T-helper 2 cell (primary cell): ENCODE data around the gene FUT8.
A peak's percentile ranks its signal among the peaks of the same experiment; 100 is the strongest.

Experiments
- DNase-seq, 5 experiments: peaks; one replicate each; pipeline versions ENCODE4 v3.0.0 to v3.0.0-alpha.2; 2012 to 2022

FUT8 gene

DNA sequence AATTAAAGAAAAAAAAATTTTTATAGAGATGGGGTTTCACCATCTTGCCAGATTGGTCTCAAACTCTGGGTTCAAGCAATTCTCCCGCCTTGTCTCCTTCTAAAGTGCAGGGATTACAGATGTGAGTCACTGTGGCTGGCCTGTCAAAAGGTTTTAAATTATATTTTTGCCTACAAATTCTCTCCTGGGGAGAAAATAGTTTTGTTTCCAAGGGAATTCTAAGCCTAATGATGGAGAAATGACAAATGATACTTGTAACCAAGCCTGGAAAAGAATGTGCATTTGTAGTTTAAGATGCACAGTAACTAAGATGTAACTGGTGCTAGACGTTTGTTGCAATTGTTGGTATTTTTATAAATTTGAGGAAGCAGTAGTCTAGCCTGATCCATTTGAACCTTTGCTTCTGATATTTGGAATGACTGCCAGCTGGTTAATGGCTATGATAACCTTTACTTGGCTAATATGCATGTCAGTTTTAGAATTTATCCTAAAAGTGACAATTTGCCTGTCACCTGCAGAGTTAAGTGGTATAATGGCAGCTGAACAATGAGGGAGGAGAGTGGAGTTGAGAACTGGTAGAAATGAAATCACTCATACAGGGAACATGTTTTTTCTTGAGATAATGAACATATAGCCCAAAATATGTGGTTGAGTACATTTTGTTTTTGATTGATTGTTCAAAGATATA lies 148.0 kb downstream of the FUT8 start:
- DNase-seq, result no peak

DNA sequence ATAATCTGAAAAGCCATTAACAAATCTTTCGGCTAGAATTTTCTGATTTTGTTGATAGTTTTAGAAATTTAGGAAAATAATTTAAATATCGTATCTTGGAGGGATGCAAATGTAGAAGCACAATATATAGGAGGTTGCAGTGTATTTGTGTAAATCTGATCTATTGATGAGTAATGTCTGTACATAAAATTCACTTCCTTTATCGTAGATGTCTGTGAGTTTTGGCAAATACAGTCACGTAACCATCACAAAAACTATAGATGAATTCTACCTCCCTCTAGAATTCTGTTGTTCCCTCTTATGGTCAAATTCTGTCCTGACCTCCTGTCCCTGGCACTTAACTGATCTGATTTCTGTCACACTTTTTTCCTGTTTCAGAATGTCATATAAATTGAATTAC lies 151.8 kb downstream of the FUT8 start:
- DNase-seq, result no peak

DNA sequence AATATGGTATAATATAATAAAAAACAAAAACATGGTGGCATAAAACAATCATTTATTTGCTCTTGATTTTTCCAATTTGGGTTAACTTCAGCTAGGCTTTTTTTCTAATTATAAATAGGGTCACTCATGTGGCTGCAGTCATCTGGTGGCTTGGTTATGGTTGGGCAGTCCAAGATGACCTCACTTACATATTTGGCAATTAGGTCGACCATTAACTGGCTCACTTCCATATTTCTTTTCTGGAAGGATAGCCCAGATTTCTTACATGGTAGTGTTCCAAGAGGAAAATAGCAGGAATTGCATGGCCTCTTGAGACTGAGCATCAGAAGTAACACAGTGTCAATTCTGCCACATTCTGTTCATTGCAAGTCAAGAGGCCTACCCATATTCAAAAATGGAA lies 153.4 kb downstream of the FUT8 start:
- no peak for DNase-seq

DNA sequence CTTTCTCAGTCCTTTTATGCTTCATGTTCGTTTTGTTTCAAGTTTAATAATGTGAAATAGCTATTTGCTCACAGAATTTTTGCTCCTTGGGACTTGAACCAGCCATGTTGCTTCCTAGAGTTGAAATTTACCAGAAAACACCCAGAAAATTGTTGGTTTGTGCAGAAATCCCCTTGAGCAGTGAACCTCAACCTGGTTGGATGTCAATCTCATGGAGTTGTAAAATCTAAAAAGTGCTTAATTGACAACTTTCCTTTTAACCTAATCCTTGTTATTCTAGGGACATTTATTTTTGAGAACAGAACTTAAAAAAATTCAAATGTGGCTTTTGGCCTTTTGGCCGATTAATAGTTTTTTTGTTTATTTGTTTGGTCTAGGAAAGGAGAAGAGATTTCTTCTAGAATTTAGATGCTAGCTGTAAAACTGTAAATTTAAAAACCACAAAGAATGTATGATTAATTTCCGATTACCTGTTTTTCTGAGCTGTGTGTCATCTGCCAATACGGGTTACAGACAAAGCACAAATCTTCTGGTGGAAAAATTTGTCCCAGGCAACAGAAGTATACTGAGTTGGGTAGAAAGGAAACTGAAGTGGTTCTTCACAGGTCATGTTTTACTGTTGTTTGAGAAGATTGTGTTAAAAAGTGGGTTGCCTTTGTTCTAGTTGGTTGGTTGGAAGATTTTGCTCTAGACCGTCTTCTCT lies 154.4 kb downstream of the FUT8 start:
- peak in 1 of 5 experiments; percentile 34 for DNase-seq

DNA sequence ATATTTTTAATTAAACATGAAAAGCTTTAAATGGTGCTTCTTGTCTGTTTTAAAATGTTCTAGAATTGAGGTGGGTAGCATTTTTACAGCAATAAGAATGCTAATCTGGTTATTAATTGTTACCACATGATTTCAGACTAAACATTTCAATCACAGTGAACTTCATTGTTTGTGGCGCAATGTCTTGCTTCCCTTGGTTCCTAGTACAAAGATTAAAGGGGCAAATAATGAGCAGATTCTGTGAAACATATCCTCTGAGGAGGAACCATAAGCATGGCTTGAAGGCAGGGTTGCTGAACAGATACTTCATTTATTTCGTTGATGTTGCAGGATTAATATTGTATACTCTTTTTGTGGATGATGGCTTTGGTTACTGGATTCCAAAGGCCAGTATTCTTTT lies 162.1 kb downstream of the FUT8 start:
- DNase-seq, result no peak

DNA sequence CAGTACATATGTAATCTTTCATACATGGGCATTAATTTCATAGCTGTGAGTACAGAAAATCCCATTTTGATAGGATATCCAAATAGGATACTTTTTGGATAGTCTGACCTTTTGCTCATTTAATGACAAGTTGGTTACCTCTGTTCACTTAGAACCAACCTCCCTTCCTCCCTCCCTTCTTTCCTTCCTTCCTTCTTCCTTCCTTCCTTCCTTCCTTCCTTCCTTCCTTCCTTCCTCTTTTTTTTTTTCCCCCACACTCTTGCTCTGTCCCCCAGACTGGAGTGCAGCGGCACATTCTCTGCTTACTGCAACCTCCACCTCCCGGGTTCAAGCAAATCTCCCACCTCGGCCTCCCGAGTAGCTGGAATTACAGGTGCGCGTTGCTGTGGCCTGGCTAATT lies 162.9 kb downstream of the FUT8 start:
- DNase-seq, result no peak

DNA sequence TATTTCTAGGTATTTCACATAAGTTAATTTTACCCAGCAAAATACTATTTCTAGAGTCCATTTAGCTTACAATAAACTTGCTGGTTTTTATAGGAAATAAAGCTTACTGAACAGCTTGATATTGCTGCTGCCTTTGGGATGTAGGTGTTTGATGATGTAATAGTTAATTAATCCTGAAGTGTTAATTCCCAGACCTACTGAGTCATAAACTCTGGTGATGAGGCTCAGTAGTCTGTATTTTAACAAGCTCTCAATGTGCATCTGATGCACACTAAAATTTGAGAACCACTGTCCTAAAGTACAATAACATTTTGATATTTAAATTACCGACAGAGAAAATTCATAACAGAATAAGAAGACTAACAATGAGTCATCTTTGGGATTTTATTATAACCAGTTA lies 168.4 kb downstream of the FUT8 start:
- no peak for DNase-seq

DNA sequence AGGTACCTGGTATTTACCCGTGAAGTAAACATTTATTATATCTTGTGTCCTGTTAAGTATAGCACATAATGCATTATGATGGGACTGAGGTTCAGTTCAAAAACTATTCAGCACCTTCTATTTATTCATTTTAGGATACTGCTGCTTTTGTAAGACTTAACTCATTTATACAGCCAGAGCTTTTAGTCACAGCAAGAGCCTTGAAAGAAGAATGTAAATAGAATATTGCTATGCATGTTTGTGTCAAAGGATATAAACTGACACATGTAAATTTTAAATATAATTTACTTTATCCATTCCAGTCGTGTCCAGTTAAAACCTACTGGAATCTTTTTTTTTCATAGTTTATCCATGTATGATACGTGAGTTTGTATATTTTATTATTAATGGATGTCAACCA lies 168.8 kb downstream of the FUT8 start:
- no peak for DNase-seq

DNA sequence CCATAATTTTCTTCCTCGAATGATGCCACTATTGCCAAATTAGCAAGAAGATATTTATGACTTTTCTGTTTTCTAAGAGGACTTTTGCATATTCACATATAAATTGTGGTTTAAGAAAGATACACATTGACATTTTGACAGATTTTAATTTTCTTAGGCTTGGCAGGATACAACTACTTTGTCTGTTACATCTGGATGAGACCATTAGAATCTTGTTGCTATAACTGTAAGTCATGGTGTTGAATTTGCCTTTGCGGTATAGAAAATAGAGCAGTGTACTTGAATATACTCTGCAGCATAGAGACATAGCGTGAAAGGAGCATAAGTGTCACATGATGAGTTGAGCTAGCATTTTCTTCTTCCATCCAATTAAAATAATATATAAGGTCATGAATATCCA lies 169.3 kb downstream of the FUT8 start:
- no peak for DNase-seq

DNA sequence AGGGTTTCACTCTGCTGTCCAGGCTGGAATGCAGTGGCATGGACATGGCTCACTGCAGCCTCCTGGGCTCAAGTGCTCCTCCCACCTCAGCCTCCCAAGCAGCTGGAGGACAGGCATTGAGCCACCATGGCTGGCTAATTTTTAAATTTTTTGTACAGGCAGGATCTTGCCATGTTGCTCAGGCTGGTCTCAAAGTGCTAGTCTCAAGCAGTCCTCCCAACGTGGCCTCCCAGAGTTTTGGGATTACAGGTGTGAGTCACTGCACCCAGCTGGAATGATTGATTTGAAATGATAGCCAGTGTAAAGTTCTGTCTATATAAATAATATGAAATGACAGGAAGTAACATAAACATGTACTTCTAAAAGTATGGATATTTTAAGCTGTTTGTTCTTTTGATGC lies 172.7 kb downstream of the FUT8 start:
- no peak for DNase-seq

DNA sequence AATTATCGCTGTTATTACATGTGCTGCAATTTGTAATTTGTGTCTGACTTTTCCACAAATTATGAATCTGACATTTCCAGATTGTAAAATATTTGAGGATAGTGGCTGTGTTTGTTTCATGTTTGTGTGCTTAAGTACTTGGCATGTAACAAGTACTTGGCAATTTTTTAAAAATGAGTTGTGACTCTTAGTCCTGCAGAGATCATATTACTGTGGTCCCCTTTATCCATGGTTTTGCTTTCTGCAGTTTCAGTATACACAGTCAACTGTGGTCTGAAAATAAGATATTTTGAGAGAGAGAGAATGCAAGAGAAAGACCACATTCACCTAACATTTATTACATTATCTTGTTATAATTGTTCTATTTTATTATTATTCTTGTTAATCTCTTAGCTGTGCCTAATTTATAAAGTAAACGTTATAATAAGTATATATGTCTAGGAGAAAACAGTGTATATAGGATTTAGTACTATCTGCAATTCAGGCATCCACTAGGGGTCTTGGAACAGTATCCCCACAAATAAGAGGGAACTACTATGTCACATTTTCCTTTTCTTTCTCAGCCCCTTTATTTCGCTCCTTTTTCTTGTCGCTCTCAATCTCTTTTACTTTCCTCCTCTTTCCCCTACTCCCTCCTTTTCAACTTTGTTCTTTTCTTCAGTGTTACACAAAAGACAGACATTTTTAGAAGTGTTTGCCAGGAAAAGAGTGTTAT lies 176.1 kb downstream of the FUT8 start:
- no peak for DNase-seq

DNA sequence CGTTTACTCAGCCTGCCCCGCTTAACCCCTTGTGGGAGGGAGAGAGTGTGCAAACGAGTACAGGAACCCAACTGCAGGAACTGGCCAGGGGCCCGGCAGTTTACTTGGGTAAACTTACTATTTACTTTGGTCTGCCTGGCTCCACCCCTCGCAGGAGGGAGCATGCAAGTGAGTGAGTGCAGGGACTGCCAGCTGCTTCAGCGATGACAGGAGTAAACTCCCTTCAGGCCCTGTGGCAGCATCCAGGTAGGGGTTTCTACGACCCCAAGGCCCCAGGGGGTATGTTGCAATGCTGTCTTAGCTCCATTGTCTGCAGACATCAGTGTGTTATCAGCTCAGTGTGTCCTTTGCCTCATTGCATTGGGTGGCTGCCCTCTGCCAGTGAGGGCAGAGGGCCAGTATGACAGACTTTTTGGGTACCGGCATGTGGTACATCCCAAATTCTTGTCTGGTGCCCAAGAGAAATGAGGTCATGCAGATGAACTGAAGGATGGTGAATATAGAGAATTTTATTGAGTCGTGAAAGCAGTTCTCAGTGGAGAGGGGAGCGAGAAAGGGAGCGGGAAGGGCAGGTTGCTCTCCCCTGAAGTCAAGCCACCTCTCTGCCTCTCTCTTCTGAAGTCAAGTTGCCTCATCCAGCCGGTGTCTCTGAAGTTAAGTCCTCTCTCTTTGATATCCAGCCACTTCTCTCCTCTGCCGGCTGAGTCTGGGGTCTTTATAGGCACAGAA lies 181.8 kb downstream of the FUT8 start:
- no peak for DNase-seq

DNA sequence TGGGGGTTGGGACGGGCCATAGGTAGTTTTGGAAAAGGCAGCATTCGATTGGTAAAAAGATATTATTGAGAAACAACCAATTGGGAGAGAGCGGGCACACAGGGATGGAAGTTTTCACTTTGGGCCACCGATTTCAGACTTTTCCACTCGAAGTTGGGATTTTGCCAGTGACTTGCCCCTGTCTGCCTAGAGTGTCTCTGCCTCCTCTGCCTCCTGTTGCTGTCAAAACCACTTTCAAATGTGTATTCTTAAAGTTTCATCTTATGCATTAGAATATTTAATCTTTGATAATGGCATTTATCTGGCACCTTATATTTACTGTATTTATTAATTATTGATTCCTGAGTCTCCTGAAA lies 182.3 kb downstream of the FUT8 start:
- DNase-seq, result no peak

DNA sequence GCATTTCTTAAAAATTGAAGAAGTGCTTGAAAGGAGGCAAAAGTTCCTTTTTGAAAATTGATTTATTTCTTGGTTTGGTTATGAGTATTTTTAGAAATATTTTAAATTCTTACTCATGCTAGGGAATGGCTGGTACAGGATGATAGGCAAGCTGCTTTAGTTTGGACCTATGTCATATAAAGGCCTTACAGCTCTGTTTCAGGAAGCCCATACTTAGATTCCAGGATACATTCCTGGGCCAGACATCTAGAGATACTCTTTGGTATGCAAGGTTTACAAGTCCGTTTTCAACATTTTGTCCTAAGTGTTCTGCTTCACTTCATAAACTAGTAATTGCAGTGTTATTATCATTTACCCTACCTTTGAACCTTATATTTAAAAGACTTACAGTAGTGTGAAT lies 186.8 kb downstream of the FUT8 start:
- DNase-seq, result no peak

DNA sequence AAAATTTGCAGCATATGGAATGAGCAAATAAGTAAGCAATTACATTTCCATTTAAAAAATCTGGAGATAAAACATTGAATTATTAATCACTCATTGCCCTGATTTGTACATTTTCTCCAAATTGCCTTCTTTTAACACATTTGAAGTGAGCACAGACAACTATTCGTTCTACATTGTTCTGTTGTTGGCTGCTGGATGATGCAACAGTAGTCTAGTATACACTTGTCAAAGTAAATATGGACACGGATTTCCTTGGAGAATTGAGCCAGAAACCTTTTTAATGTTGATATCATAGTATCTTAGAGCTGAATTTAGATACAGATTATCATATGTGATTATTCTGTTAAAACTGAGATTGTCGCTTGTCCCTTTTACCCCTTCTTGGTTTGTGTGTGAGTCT lies 188.2 kb downstream of the FUT8 start:
- DNase-seq, result no peak

DNA sequence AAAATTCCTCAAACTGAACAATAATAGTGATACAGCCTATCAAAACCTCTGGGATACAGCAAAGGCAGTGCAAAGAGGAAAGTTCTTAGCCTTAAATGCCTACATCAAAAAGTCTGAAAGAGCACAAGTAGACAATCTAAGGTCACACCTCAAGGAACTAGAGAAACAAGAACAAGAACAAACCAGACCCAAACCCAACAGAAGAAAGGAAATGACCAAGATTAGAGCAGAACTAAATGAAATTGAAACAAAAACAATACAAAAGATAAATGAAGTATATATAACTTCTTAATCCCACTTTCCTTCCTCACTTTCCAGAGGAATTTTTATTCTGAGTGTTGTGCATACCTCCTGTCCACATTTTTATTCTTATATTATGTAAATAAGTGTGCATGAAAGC lies 192.0 kb downstream of the FUT8 start:
- DNase-seq, result no peak

DNA sequence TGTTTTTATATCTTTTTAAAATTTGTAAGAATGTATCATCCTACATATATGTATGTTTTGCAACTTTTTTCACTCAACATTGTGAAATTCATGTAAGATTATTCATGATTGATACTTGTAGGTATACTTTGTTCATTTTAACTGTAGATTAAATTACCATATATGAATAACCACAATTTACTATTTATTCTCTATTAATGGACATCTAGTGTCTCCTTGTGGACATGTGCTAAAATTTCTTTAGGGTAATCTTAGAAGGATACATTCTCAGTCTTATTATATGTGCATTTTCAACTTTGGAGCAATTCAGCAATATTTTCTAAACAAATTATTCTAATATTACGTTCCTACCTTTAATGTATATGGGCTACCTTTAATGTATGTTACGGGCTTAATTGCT lies 192.4 kb downstream of the FUT8 start:
- DNase-seq, result no peak

DNA sequence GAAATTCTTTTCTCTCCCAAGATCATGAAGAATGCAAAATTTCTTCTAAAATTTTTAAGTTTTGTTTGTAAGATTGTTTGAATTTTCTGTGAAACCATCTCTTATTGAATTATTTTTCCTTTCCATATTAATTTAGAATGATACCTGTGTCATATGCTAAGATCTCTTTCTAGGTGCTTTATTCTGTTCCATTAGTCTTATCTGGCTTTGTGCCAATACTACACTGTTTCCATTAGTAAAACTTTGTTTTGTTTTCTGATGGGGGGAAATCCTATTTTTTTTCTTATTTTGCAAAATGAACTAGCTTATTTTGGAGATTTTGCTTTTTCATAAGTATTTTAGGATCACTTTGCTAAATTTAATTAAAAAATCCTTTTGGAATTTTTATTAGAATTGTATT lies 193.9 kb downstream of the FUT8 start:
- no peak for DNase-seq

DNA sequence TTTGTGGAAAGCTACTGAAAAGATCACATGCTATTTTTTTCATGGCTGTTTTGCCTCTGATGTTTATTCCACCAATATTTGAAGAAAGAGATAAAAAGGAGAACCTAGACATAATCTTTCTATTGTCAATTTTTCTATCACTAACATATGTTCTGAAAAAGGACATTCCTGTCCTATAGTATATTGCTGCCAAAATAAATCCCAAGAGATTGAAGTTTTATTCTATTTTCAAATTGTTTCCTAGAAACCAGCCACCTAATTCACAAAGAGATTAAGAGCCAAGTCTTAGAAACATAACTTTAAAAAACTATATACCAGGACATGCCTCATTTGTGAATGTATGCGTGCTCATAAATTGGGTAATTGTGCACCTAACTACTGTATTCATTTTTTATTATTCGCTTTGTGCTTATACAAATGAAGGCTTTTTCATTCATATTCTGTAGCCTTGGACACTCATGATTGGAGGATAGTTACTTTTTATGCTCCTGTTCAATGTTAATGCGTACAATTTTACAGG lies 200.7 kb downstream of the FUT8 start:
- no peak for DNase-seq

DNA sequence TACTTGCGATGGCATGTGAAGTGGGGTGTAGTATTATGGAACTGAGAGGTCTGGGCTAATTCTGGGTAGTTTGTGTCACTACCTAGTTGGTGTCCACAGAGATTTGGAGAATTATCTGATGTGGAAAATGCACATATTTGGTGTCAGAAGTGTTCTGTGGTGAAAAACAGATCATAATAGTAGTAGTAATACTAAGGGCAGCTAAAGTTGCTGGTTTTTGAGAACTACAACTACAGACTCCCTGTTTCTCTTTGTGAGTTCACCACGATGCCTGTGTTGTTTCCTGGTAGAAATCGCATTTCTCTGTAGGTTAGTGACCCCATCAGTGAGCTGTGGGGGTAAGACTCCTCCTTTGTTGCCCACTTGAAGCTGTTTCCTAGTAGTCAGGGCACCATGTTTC lies 206.5 kb downstream of the FUT8 start:
- DNase-seq, result peak in 1 of 5 experiments; percentile 18

DNA sequence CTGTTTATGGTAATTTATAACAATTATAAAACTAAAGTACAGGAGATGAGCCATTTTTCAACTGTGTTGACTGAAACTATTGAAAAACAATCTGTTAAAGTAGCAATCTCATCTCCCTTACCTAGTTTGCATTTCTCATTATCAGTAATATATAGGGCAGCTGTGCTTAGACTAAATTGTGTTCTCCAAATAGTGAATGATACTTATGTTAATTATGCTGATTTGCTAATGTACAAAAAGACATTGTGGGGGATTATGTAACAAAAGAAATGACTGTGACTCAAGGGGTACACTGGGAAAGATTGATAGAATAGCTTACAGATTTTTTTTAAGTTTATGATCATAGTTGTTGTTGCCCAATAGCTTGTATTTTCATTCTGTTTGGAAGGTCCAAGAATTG lies 207.7 kb downstream of the FUT8 start:
- DNase-seq, result no peak

DNA sequence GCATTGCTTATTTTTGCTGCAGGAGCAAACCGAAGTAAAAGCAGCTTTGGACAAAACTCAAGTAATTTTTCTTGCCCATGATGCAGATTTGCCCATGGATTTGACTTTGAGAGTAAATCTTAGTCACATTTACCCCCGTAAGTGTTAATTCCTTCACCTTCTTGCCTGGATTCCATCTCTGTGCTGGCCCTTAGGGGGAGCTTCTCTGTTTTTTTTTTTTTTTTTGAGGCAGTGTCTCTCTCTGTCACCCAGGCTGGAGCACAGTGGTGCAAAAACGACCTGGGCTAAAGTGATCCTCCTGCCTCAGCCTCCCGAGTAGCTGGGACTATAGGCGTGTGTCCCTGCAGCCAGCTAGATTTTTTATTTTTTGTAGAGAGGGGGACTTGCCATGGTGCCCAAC lies 210.2 kb downstream of the FUT8 start:
- DNase-seq, result no peak

DNA sequence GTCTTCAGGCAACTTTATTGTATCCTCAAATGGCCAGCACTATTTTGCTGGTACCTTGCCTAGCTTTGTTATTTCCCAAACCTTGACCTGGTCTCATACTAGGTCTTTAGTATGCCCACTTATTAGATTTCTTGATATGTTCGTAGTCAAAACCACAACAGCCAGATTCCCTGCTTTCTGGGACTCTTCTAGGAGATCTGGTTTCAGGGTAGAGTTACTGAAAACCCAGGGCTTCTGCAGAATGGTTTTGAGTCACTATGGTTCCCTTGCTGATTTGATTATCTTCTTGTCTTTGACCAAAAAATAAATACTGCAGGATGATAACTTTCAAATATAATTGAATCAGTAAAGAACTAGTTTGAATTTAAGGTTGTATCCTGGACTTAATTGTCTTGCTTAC lies 211.2 kb downstream of the FUT8 start:
- no peak for DNase-seq
